Measurements from ENCODE around the gene DCXR.

The DCXR gene

GRCh38 chr17:81994593-81995462, 42.7 kb downstream of the DCXR start:
- no peak for DNase-seq

GRCh38 chr17:81993729-81994592, 43.5 kb downstream of the DCXR start:
- DNase-seq, result no peak

- DNase-seq, result no peak
These were observed 45.0 kb downstream of the DCXR start for GRCh38 chr17:81992306-81993102.

GRCh38 chr17:81991684-81992305, 45.7 kb downstream of the DCXR start:
- no peak for DNase-seq

GRCh38 chr17:81990836-81991683, 46.4 kb downstream of the DCXR start:
- DNase-seq, result no peak

GRCh38 chr17:81987161-81987770, 50.2 kb downstream of the DCXR start:
- no peak for DNase-seq

GRCh38 chr17:81986606-81987005, 50.9 kb downstream of the DCXR start:
- no peak for DNase-seq
